Sigmoid colon (tissue), 7 donors: ENCODE measurements around the gene LRP1B. TPM values are rescaled to one million over a fixed set of nuclear protein-coding genes. Genes with fewer than 3 reads are reported as not detected.
"Not testable (repeated sequence)": the region's sequence is repeated elsewhere in the genome, so short reads cannot be mapped to it uniquely, and the experiment has no call there.

Source experiments
- DNase-seq: peaks from one replicate; pipeline ENCODE4 v3.0.0-alpha.2; 2019
- H3K27ac ChIP-seq, 4 donors: fragments of 200-600 bp; sonication (generic); one replicate each; pipeline ENCODE4 v1.5.1; 2016 to 2019; ENCODE audit warnings: mild to moderate bottlenecking in 1 of 4
- H3K27me3 ChIP-seq, 3 donors: fragments of 200-600 bp; sonication (generic); one replicate each; pipeline ENCODE4 v1.5.1; 2019; ENCODE audit warnings: mild to moderate bottlenecking in 1 of 3
- H3K36me3 ChIP-seq, 4 donors: fragments of 200-600 bp; sonication (generic); one replicate each; pipeline ENCODE4 v1.5.1; 2016 to 2019
- H3K4me1 ChIP-seq, 4 donors: fragments of 200-600 bp; sonication (generic); one replicate each; pipeline ENCODE4 v1.5.1; 2017 to 2019
- H3K4me3 ChIP-seq, 4 donors: fragments of 200-600 bp; sonication (generic); one replicate each; pipeline ENCODE4 v1.5.1; 2017 to 2019; ENCODE audit warnings: mild to moderate bottlenecking in 2 of 4, moderate library complexity in 1 of 4
- H3K9me3 ChIP-seq, 4 donors: fragments of 200-600 bp in 3 of 4; sonication (generic) in 3 of 4; one replicate each; pipeline versions ENCODE4 v1.5.1 to v1.6.1; 2013 to 2019
- CTCF ChIP-seq, 4 experiments: fragments of 450-650 bp in 3 of 4; fragments of 200-600 bp in 1 of 4; IDR thresholded peaks; one replicate each; pipeline ENCODE4 v1.5.1; 2016 to 2019; ENCODE audit warnings: antibody characterized with exemption in 4 of 4, mild to moderate bottlenecking in 3 of 4, moderate library complexity in 2 of 4
- EP300 ChIP-seq, 4 donors: sonication (generic); formaldehyde crosslinking; IDR thresholded peaks; one replicate each; pipeline ENCODE4 v1.6.1; 2017; ENCODE audit warnings: antibody characterized with exemption in 4 of 4
- POLR2A ChIP-seq, 2 donors: fragments of 450-650 bp; IDR thresholded peaks; one replicate each; pipeline ENCODE4 v1.6.1; 2016; ENCODE audit warnings: antibody characterized with exemption in 2 of 2, mild to moderate bottlenecking in 2 of 2, moderate library complexity in 2 of 2
- POLR2AphosphoS5 ChIP-seq, 4 donors: sonication (generic); formaldehyde crosslinking; IDR thresholded peaks; one replicate each; pipeline ENCODE4 v1.6.1; 2017; ENCODE audit warnings: antibody characterized with exemption in 4 of 4
- WGBS, 2 donors: extraction: QIAGEN DNeasy Blood & Tissue Kit; methylation state at CpG; one replicate each; pipeline ENCODE4 v1.1.7; 2013; 5-methylcytosine and 5-hydroxymethylcytosine counted together
- intact Hi-C: fragments of 100-400 bp; cut with DNase I; formaldehyde crosslinking; loops from one replicate; pipeline ENCODE4 v1.15.1; 2023
- polyA plus RNA-seq, 3 donors: library from polyadenylated mRNA; stranded (reverse); fragments of 200-250 nt; gene quantifications; one replicate each; pipeline ENCODE4 v1.2.3, GENCODE V29; 2013
- total RNA-seq, 4 donors: library from RNA; depleted of rRNA; stranded (reverse); fragments of >200 nt; gene quantifications; one replicate each; pipeline ENCODE4 v1.1.0, GENCODE V29; 2016
- donor health status: healthy with polysubstance abuse.
- donor health status: Bipolar disorder and iron deficiency.
- donor health status: healthy.

LRP1B gene
- total and polyA plus RNA-seq, 7 donors, result 0.06 to 5.1 (median 2.0) TPM; not detected in 1

DNA sequence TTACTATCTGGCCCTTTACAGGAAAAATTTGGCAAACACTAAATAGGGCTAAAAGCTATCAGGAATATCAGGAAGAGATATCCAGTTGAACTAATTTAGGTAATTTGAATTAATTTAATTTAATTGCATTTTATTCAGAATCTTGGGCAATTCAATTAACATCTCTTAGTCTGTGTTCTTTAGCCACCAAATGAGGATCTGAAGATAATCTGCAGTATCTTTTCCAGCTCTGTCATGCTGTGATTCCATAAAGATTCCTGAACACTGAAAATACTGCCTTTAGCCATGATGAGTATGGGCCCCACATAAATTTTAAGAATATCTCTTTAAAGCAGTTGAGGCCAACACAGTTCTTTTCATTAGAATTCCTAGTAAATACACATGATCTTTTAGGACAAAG, 1679.5 kb downstream of the LRP1B start:
- no peaks in the 10 kb centered on the region for H3K27me3 ChIP-seq
- intact Hi-C loops, result no loop called here
- H3K4me3 ChIP-seq, result no peak overlapping the region
- DNase-seq, result no peak
- no peak overlapping the region for H3K27ac ChIP-seq
- H3K9me3 ChIP-seq, result no peaks in the 10 kb centered on the region
- no peaks in the 10 kb centered on the region for H3K36me3 ChIP-seq
- H3K4me1 ChIP-seq, result no peaks in the 10 kb centered on the region
- TF ChIP-seq EP300 (IDR thresholded peaks at IDR 0.05) (no peak), CTCF (IDR thresholded peaks at IDR 0.05) (no peak), POLR2A (IDR thresholded peaks at IDR 0.05) (no peak), POLR2AphosphoS5 (IDR thresholded peaks at IDR 0.05) (no peak)

GRCh38 chr2:140442319-140442718, 1688.5 kb downstream of the LRP1B start:
- no peaks in the 10 kb centered on the region for H3K36me3 ChIP-seq
- no peaks in the 10 kb centered on the region for H3K4me1 ChIP-seq
- no peak for DNase-seq
- TF ChIP-seq EP300 (IDR thresholded peaks at IDR 0.05) (no peak), POLR2A (IDR thresholded peaks at IDR 0.05) (no peak), POLR2AphosphoS5 (IDR thresholded peaks at IDR 0.05) (no peak), CTCF (IDR thresholded peaks at IDR 0.05) (no peak)
- intact Hi-C loops, result no loop called here
- no peaks in the 10 kb centered on the region for H3K27me3 ChIP-seq
- H3K27ac ChIP-seq, result no peak overlapping the region
- 64 to 71% methylated on average over 7 of the region's 7 CpGs for WGBS, 2 donors
- no peaks in the 10 kb centered on the region for H3K9me3 ChIP-seq
- no peak overlapping the region for H3K4me3 ChIP-seq

GRCh38 chr2:140440815-140441214, 1690.0 kb downstream of the LRP1B start:
- intact Hi-C loops, result no loop called here
- no peak for DNase-seq
- H3K4me1 ChIP-seq, result no peaks in the 10 kb centered on the region
- H3K4me3 ChIP-seq, result no peak overlapping the region
- H3K27ac ChIP-seq, result no peak overlapping the region
- H3K36me3 ChIP-seq, result no peaks in the 10 kb centered on the region
- H3K27me3 ChIP-seq, result no peaks in the 10 kb centered on the region
- 11 to 39% methylated on average over 2 of the region's 2 CpGs for WGBS, 2 donors
- TF ChIP-seq POLR2A (IDR thresholded peaks at IDR 0.05), result no peak
- no peak for TF ChIP-seq CTCF (IDR thresholded peaks at IDR 0.05)
- TF ChIP-seq POLR2AphosphoS5 (IDR thresholded peaks at IDR 0.05), result no peak
- no peak for TF ChIP-seq EP300 (IDR thresholded peaks at IDR 0.05)
- H3K9me3 ChIP-seq, result no peaks in the 10 kb centered on the region

GRCh38 chr2:140436936-140437335, 1693.9 kb downstream of the LRP1B start:
- Histone ChIP-seq H3K4me1 (no peaks in the 10 kb centered on the region), H3K27me3 (no peaks in the 10 kb centered on the region), H3K4me3 (no peak overlapping the region), H3K27ac (no peak overlapping the region), H3K9me3 (no peaks in the 10 kb centered on the region), H3K36me3 (no peaks in the 10 kb centered on the region)
- no peak for DNase-seq
- TF ChIP-seq EP300 (IDR thresholded peaks at IDR 0.05) (no peak), POLR2A (IDR thresholded peaks at IDR 0.05) (no peak), CTCF (IDR thresholded peaks at IDR 0.05) (no peak), POLR2AphosphoS5 (IDR thresholded peaks at IDR 0.05) (no peak)
- intact Hi-C loops, result no loop called here
- 71 to 76% methylated on average over 5 of the region's 5 CpGs for WGBS, 2 donors

GRCh38 chr2:140427033-140427432, 1703.8 kb downstream of the LRP1B start:
- intact Hi-C loops, H3K9me3 ChIP-seq, H3K4me1 ChIP-seq: not testable (repeated sequence)

More at GRCh38 chr2:140427033-140427432, 1703.8 kb downstream of the LRP1B start:
- H3K36me3 ChIP-seq, DNase-seq, H3K4me3 ChIP-seq, H3K27me3 ChIP-seq, H3K27ac ChIP-seq: not testable (repeated sequence)
- 92 to 93% methylated on average over 18 of the region's 18 CpGs for WGBS, 2 donors
